OCI-M1 (cell line): ENCODE data around the gene DENND1A.
"Not testable (repeated sequence)": the region's sequence is repeated elsewhere in the genome, so short reads cannot be mapped to it uniquely, and the experiment has no call there.

Experiments used
- DNase-seq: peaks from one replicate; lab custom pipeline; 2025; lab: John Stamatoyannopoulos, UW

The DENND1A gene

GRCh38 chr9:123948286-123948685 is 18.4 kb upstream of the DENND1A start:
- no peak for DNase-seq

- DNase-seq = no peak
Measured at GRCh38 chr9:123947326-123947725, 17.4 kb upstream of the DENND1A start.

- no peak for DNase-seq
Measured at GRCh38 chr9:123946101-123946821, 16.3 kb upstream of the DENND1A start.

GRCh38 chr9:123945532-123945931 is 15.6 kb upstream of the DENND1A start:
- no peak for DNase-seq

- not testable (repeated sequence) for DNase-seq
Measured at GRCh38 chr9:123944464-123944863, 14.5 kb upstream of the DENND1A start.

GRCh38 chr9:123943671-123944070 is 13.7 kb upstream of the DENND1A start:
- no peak for DNase-seq

- no peak for DNase-seq
Measured at GRCh38 chr9:123942542-123942941, 12.6 kb upstream of the DENND1A start.

- no peak for DNase-seq
Measured at GRCh38 chr9:123941524-123942070, 11.7 kb upstream of the DENND1A start.

GRCh38 chr9:123940721-123941523 is 11.0 kb upstream of the DENND1A start:
- no peak for DNase-seq

GRCh38 chr9:123938401-123938800 is 8.5 kb upstream of the DENND1A start:
- DNase-seq = no peak

GRCh38 chr9:123936575-123936974 is 6.6 kb upstream of the DENND1A start:
- DNase-seq = not testable (repeated sequence)

GRCh38 chr9:123933440-123934212 is 3.7 kb upstream of the DENND1A start:
- DNase-seq = no peak

- DNase-seq = no peak
Measured at GRCh38 chr9:123929177-123929869, 603 bp downstream of the DENND1A start.

GRCh38 chr9:123928533-123929176 is 1.3 kb downstream of the DENND1A start:
- peak; percentile 64 for DNase-seq

- peak; percentile 78 for DNase-seq
Measured at GRCh38 chr9:123927625-123928532, 2.0 kb downstream of the DENND1A start.

- no peak for DNase-seq
Measured at GRCh38 chr9:123926941-123927340, 3.0 kb downstream of the DENND1A start.

- no peak for DNase-seq
Measured at GRCh38 chr9:123925819-123926218, 4.1 kb downstream of the DENND1A start.

- no peak for DNase-seq
Measured at GRCh38 chr9:123925161-123925560, 4.8 kb downstream of the DENND1A start.

- DNase-seq = no peak
Measured at GRCh38 chr9:123924727-123925126, 5.2 kb downstream of the DENND1A start.

- no peak for DNase-seq
Measured at GRCh38 chr9:123923884-123924283, 6.0 kb downstream of the DENND1A start.
